Common myeloid progenitor, CD34-positive (primary cell): Measurements from ENCODE around the gene C1orf105.
A peak's percentile ranks its signal among the peaks of the same experiment; 100 is the strongest.
"Not testable (repeated sequence)": the region's sequence is repeated elsewhere in the genome, so short reads cannot be mapped to it uniquely, and the experiment has no call there.

ENCODE experiments used
- CTCF ChIA-PET: fragments of 350-600 bp; sonication (Branson Sonifier 250); formaldehyde crosslinking; loops from one replicate; lab custom pipeline; 2021; ENCODE audit warnings: antibody characterized with exemption; lab: Charles Lee
- POLR2A ChIA-PET: fragments of 350-600 bp; sonication (Branson Sonifier 250); formaldehyde crosslinking; loops from one replicate; lab custom pipeline; 2021; ENCODE audit warnings: antibody characterized with exemption; lab: Charles Lee
- DNase-seq, 3 donors: peaks; one replicate each; pipeline versions ENCODE4 v3.0.0 to v3.0.0-alpha.2; 2013
- H3K27ac ChIP-seq, 2 experiments: 1 replicate in 1 of 2; 2 replicates in 1 of 2; pipeline ENCODE4 v1.7.0; 2013; ENCODE audit warnings: inconsistent platforms in 2 of 2, low read length in 2 of 2, mild to moderate bottlenecking in 2 of 2, low read depth in 1 of 2, moderate library complexity in 1 of 2; ENCODE audit not compliant: severe bottlenecking in 2 of 2, insufficient read depth in 1 of 2, poor library complexity in 1 of 2
- H3K27me3 ChIP-seq, 5 experiments: replicated peaks in 2 of 5; 1 replicate in 3 of 5; 2 replicates in 2 of 5; pipeline versions ENCODE4 v1.6.1 to v1.7.0; 2013; ENCODE audit warnings: low read length in 4 of 5, mild to moderate bottlenecking in 2 of 5, moderate library complexity in 2 of 5, inconsistent platforms in 1 of 5; ENCODE audit not compliant: insufficient read depth in 5 of 5, control insufficient read depth in 4 of 5
- H3K36me3 ChIP-seq, 4 experiments: 1 replicate in 2 of 4; 2 replicates in 2 of 4; pipeline versions ENCODE4 v1.6.1 to v1.7.0; 2013; ENCODE audit warnings: low read length in 3 of 4, control low read depth in 1 of 4, mild to moderate bottlenecking in 1 of 4; ENCODE audit not compliant: control insufficient read depth in 4 of 4, insufficient read depth in 4 of 4
- H3K4me1 ChIP-seq, 4 experiments: 1 replicate in 3 of 4; 2 replicates in 1 of 4; pipeline versions ENCODE4 v1.6.1 to v1.7.1; 2013; ENCODE audit warnings: low read length in 3 of 4, mild to moderate bottlenecking in 3 of 4, control low read depth in 1 of 4, inconsistent platforms in 1 of 4, moderate library complexity in 1 of 4; ENCODE audit not compliant: control insufficient read depth in 4 of 4, insufficient read depth in 4 of 4; ENCODE audit errors: control extremely low read depth in 1 of 4
- H3K4me3 ChIP-seq, 7 experiments: 1 replicate in 4 of 7; 2 replicates in 3 of 7; pipeline versions ENCODE4 v1.5.1 to v1.7.0; 2013; ENCODE audit warnings: mild to moderate bottlenecking in 7 of 7, low read length in 6 of 7, moderate library complexity in 6 of 7, inconsistent platforms in 2 of 7, low read depth in 2 of 7, control low read depth in 1 of 7; ENCODE audit not compliant: insufficient read depth in 4 of 7, control insufficient read depth in 1 of 7; ENCODE audit errors: extremely low read depth in 1 of 7
- H3K9me3 ChIP-seq, 5 experiments: 1 replicate in 4 of 5; 2 replicates in 1 of 5; pipeline versions ENCODE4 v1.6.1 to v1.7.1; 2013; ENCODE audit warnings: low read length in 4 of 5, mild to moderate bottlenecking in 2 of 5, inconsistent platforms in 1 of 5, low read depth in 1 of 5, moderate library complexity in 1 of 5; ENCODE audit not compliant: control insufficient read depth in 4 of 5, insufficient read depth in 2 of 5; ENCODE audit errors: control extremely low read depth in 1 of 5
- WGBS: methylation state at CpG from one replicate; pipeline ENCODE4 v1.1.5; 2013; ENCODE audit not compliant: insufficient coverage; 5-methylcytosine and 5-hydroxymethylcytosine counted together

The C1orf105 gene

GRCh38 chr1:172430128-172430454, 9.6 kb downstream of the C1orf105 start:
- no peak overlapping the region for H3K27ac ChIP-seq
- POLR2A ChIA-PET = no interaction called here
- WGBS = no CpG with 5 or more reads among the region's 1 CpG

DNA sequence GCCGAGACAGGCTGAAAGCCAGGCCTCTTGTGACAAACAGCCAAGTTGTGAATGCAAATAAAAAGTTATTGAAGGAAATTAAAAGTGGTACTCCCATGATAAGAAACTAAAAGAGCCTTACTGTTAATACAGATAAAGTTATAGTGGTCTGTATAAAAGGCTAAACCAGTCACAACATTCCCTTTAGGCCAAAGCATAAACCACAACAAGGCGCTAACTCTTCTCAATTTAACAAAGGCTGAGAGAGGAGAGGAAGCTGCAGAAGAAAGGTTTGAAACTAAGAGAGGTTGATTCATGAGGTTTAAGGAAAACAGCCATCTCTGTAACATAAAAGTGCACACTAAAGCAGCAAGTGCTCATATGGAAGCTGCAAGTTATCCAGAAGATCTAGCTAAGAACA, 10.7 kb downstream of the C1orf105 start:
- CTCF ChIA-PET = interaction anchor here (1.1 to 4.4 kb wide), 6 partner anchors 10 to 445 kb away, joined by 3 to 16 read pairs (median 6); no protein-coding TSS in a partner anchor
- H3K27me3 ChIP-seq = no peaks in the 10 kb centered on the region
- peaks cover 0 to 3% (median 0%) of the 10 kb centered on the region in 4 experiments for H3K36me3 ChIP-seq
- no peak overlapping the region for H3K27ac ChIP-seq
- H3K4me3 ChIP-seq = no peak overlapping the region
- peaks cover 0 to 7% (median 5%) of the 10 kb centered on the region in 4 experiments for H3K4me1 ChIP-seq
- no CpG with 5 or more reads among the region's 2 CpGs for WGBS
- no peaks in the 10 kb centered on the region for H3K9me3 ChIP-seq
- peak in 1 of 3 donors; percentile 4 for DNase-seq
- POLR2A ChIA-PET = no interaction called here

More at GRCh38 chr1:172430128-172430454, 9.6 kb downstream of the C1orf105 start:
- H3K4me1 ChIP-seq = peaks cover 0 to 7% (median 5%) of the 10 kb centered on the region in 4 experiments
- DNase-seq = no peak
- H3K36me3 ChIP-seq = peaks cover 0 to 3% (median 0%) of the 10 kb centered on the region in 4 experiments
- no peaks in the 10 kb centered on the region for H3K9me3 ChIP-seq
- no peak overlapping the region for H3K4me3 ChIP-seq
- CTCF ChIA-PET = interaction anchor here (0.7 to 4.4 kb wide), 13 partner anchors 9 to 631 kb away, joined by 3 to 18 read pairs (median 4); partner anchors contain the start of gene PIGC
- no peaks in the 10 kb centered on the region for H3K27me3 ChIP-seq

GRCh38 chr1:172431721-172432192, 11.3 kb downstream of the C1orf105 start:
- ChIA-PET CTCF (interaction anchor here (1.1 to 4.4 kb wide), 4 partner anchors 10 to 445 kb away, joined by 3 to 16 read pairs (median 7); no protein-coding TSS in a partner anchor), POLR2A (no interaction called here)
- over 99% methylated on average over 9 of the region's 9 CpGs for WGBS
- Histone ChIP-seq H3K4me3 (no peak overlapping the region), H3K27ac (no peak overlapping the region), H3K36me3 (peaks cover 0 to 3% (median 0%) of the 10 kb centered on the region in 4 experiments), H3K9me3 (no peaks in the 10 kb centered on the region), H3K4me1 (peaks cover 0 to 7% (median 5%) of the 10 kb centered on the region in 4 experiments), H3K27me3 (no peaks in the 10 kb centered on the region)
- DNase-seq = no peak

DNA sequence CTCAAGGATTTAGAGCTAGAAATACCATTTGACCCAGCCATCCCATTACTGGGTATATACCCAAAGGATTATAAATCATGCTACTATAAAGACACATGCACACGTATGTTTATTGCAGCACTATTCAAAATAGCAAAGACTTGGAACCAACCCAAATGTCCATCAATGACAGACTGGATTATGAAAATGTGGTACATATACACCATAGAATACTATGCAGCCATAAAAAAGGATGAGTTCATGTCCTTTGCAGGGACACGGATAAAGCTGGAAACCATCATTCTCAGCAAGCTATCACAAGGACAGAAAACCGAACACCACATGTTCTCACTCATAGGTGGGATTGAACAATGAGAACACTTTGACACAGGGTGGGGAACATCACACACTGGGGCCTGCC, 16.7 kb downstream of the C1orf105 start:
- H3K4me1 ChIP-seq, CTCF ChIA-PET, H3K9me3 ChIP-seq, H3K4me3 ChIP-seq, H3K27me3 ChIP-seq, POLR2A ChIA-PET, DNase-seq, H3K36me3 ChIP-seq, H3K27ac ChIP-seq: not testable (repeated sequence)
- WGBS = no CpG with 5 or more reads among the region's 3 CpGs

GRCh38 chr1:172442404-172442803, 21.9 kb downstream of the C1orf105 start:
- Histone ChIP-seq H3K9me3 (peaks cover 0 to 2% (median 0%) of the 10 kb centered on the region in 5 experiments), H3K27me3 (no peaks in the 10 kb centered on the region), H3K4me3 (peak overlapping the region in 2 of 7 experiments; percentile 86 to 92), H3K27ac (no peak overlapping the region), H3K4me1 (peaks cover 5 to 14% (median 9%) of the 10 kb centered on the region in 4 experiments), H3K36me3 (peaks cover 0 to 9% (median 7%) of the 10 kb centered on the region in 4 experiments)
- POLR2A ChIA-PET = no interaction called here
- DNase-seq = no peak
- CTCF ChIA-PET = interaction anchor here (1.1 to 3.5 kb wide), 10 partner anchors 9 to 440 kb away, joined by 3 to 20 read pairs (median 4); no protein-coding TSS in a partner anchor
- WGBS = 97% methylated on average over 5 of the region's 6 CpGs

- H3K4me3 ChIP-seq = peak overlapping the region in 6 of 7 experiments; percentile 80 to 92 (median 88)
- no CpG with 5 or more reads among the region's 3 CpGs for WGBS
- POLR2A ChIA-PET = no interaction called here
- no peaks in the 10 kb centered on the region for H3K9me3 ChIP-seq
- H3K27ac ChIP-seq = peak overlapping the region; percentile 47 to 81
- CTCF ChIA-PET = interaction anchor here (0.6 to 3.5 kb wide), 10 partner anchors 14 to 514 kb away, joined by 3 to 20 read pairs (median 3); no protein-coding TSS in a partner anchor
- DNase-seq = no peak
- H3K4me1 ChIP-seq = peaks cover 5 to 16% (median 10%) of the 10 kb centered on the region in 4 experiments
- peaks cover 0 to 9% (median 7%) of the 10 kb centered on the region in 4 experiments for H3K36me3 ChIP-seq
- no peaks in the 10 kb centered on the region for H3K27me3 ChIP-seq
These were observed 22.5 kb downstream of the C1orf105 start for GRCh38 chr1:172442843-172443565.
